Suprapubic skin (tissue), 4 donors: ENCODE data around the gene TAB3.

Source experiments
- EP300 ChIP-seq: sonication (generic); formaldehyde crosslinking; IDR thresholded peaks from one replicate; pipeline ENCODE4 v1.6.1; 2017; ENCODE audit warnings: antibody characterized with exemption
- POLR2A ChIP-seq, 2 donors: fragments of 450-650 bp; IDR thresholded peaks; one replicate each; pipeline ENCODE4 v1.6.1; 2017; ENCODE audit warnings: antibody characterized with exemption in 2 of 2, mild to moderate bottlenecking in 2 of 2, moderate library complexity in 2 of 2
- POLR2AphosphoS5 ChIP-seq, 3 donors: sonication (generic); formaldehyde crosslinking; IDR thresholded peaks; one replicate each; pipeline ENCODE4 v1.6.1; 2017; ENCODE audit warnings: antibody characterized with exemption in 3 of 3
- TF ChIP-seq, protein P1 (sequence below), 2 donors: fragments of 200-600 bp in 1 of 2; fragments of 450-650 bp in 1 of 2; sonication (generic) in 1 of 2; IDR thresholded peaks; one replicate each; pipeline ENCODE4 v1.5.1; 2016 to 2019; ENCODE audit warnings: antibody characterized with exemption in 2 of 2, mild to moderate bottlenecking in 1 of 2, moderate library complexity in 1 of 2

- TF ChIP-seq, protein P1, sequence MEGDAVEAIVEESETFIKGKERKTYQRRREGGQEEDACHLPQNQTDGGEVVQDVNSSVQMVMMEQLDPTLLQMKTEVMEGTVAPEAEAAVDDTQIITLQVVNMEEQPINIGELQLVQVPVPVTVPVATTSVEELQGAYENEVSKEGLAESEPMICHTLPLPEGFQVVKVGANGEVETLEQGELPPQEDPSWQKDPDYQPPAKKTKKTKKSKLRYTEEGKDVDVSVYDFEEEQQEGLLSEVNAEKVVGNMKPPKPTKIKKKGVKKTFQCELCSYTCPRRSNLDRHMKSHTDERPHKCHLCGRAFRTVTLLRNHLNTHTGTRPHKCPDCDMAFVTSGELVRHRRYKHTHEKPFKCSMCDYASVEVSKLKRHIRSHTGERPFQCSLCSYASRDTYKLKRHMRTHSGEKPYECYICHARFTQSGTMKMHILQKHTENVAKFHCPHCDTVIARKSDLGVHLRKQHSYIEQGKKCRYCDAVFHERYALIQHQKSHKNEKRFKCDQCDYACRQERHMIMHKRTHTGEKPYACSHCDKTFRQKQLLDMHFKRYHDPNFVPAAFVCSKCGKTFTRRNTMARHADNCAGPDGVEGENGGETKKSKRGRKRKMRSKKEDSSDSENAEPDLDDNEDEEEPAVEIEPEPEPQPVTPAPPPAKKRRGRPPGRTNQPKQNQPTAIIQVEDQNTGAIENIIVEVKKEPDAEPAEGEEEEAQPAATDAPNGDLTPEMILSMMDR (IDR thresholded peaks at IDR 0.05) = no peak
- TF ChIP-seq POLR2AphosphoS5 (IDR thresholded peaks at IDR 0.05) = no peak
- no peak for TF ChIP-seq POLR2A (IDR thresholded peaks at IDR 0.05)
- TF ChIP-seq EP300 = no peak
Observed at GRCh38 chrX:30895370-30895769, 6.3 kb upstream of the TAB3 start.
